ES-I3 (cell line): ENCODE measurements around the gene UBE2E1.
"Not testable (repeated sequence)": the region's sequence is repeated elsewhere in the genome, so short reads cannot be mapped to it uniquely, and the experiment has no call there.

Experiments used
- H3K36me3 ChIP-seq: 2 replicates; pipeline ENCODE4 v1.6.1; 2013; ENCODE audit warnings: mild to moderate bottlenecking, low read length, control low read depth, moderate library complexity; ENCODE audit not compliant: insufficient read depth
- H3K4me1 ChIP-seq: 2 replicates; pipeline ENCODE4 v1.6.1; 2013; ENCODE audit warnings: mild to moderate bottlenecking, control low read depth, low read length; ENCODE audit not compliant: insufficient read depth
- H3K9ac ChIP-seq: 2 replicates; pipeline ENCODE4 v1.6.1; 2013; ENCODE audit warnings: low read depth, mild to moderate bottlenecking, low read length, moderate library complexity
- H3K9me3 ChIP-seq: 2 replicates; pipeline ENCODE4 v1.6.1; 2013; ENCODE audit warnings: mild to moderate bottlenecking, low read length, moderate library complexity; ENCODE audit not compliant: control insufficient read depth, insufficient read depth

Gene UBE2E1

GRCh38 chr3:23911397-23911796, 105.6 kb downstream of the UBE2E1 start:
- Histone ChIP-seq H3K9me3 (no peaks in the 10 kb centered on the region), H3K9ac (no peak overlapping the region), H3K36me3 (peaks cover 3% of the 10 kb centered on the region; the same call in 1 of the 2 replicates), H3K4me1 (peaks cover 7% of the 10 kb centered on the region)

GRCh38 chr3:23912335-23912734, 106.6 kb downstream of the UBE2E1 start:
- not testable (repeated sequence) for H3K9me3 ChIP-seq, H3K36me3 ChIP-seq, H3K9ac ChIP-seq, H3K4me1 ChIP-seq

GRCh38 chr3:23913182-23913581, 107.4 kb downstream of the UBE2E1 start:
- no peak overlapping the region for H3K9ac ChIP-seq
- peaks cover 7% of the 10 kb centered on the region for H3K4me1 ChIP-seq
- no peaks in the 10 kb centered on the region for H3K9me3 ChIP-seq
- peaks cover 10% of the 10 kb centered on the region for H3K36me3 ChIP-seq

DNA sequence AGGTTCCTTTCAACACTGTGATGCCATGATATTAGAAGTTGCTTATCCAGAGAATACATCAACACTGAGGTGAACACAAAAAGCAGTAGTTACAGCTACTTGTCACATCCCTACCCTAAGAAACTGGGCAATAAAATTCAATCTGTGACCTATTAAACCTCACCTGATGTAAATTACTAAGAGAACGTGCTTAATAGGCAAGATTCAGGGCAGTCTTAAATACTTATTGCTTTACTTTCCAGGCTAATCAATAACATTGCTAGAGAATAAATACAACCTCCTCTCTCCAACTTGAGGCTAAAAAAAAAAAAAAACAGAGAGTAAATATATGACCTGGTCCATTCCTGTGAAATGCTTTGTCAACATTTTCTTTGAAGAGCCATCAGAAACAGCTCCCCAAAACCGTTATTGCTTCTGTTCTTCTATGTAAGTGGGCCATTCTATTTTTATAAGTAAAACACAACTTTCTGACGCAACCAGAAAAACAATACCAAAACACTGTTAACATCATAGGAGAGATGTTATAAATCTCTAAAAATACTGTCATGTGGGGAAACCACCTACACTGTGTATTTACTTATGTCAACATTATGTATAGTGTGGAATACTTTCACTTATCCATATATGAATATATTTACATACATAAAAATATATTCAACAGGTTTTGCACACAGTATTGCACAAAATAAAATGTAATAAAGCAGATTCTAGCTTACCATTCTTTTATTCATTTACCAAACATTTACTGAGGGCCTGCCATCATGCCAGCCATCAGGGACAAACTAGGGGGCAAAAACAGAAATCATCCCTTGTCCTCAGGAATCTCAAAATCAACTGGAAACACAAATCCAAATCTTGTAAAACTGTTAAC, 108.4 kb downstream of the UBE2E1 start:
- H3K4me1 ChIP-seq = peaks cover 7% of the 10 kb centered on the region
- no peak overlapping the region for H3K9ac ChIP-seq
- H3K9me3 ChIP-seq = no peaks in the 10 kb centered on the region
- H3K36me3 ChIP-seq = peaks cover 16% of the 10 kb centered on the region

GRCh38 chr3:23915537-23916108, 109.9 kb downstream of the UBE2E1 start:
- H3K9ac ChIP-seq = peak overlapping the region; percentile 85
- H3K4me1 ChIP-seq = peaks cover 7% of the 10 kb centered on the region
- H3K36me3 ChIP-seq = peaks cover 22% of the 10 kb centered on the region
- H3K9me3 ChIP-seq = no peaks in the 10 kb centered on the region

DNA sequence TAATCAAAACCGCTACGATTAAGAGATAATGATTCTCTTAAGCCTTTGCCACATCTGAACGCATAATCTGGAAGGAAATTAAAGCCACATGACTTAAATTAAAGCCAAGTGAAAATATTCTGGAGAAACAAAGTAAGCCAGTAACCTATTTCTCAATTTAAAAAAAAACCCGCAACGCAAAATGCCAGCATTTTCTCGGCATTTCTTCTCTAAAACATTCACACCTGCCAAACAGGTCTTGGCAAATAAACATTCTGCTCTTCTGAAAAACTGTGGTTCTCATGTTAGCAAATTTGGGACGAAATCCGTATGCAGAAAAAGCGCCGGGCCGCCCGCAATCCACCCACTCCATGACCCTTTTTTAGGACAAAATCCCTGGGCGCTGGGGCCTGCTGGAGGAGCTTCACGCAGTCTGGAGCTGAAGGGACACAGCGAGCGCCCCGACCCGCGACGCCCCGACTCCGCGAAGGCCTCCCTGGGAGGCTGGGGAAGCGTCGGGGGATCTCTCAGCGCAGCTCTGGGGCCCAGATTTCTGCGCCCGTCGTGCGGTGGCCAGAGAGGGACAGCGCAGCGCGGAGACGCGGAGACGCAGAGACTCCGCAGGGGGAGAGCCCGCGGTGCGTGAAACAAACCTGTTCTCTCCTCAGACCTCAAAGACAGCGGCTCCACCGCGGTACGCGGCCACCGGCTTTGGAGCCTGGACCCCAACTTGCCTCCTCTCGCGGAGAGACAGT, 110.6 kb downstream of the UBE2E1 start:
- Histone ChIP-seq H3K9me3 (no peaks in the 10 kb centered on the region), H3K36me3 (peaks cover 22% of the 10 kb centered on the region)

GRCh38 chr3:23916886-23917678, 111.3 kb downstream of the UBE2E1 start, which contains the start of the genes NKIRAS1 and RPL15:
TSS of gene NKIRAS1 (minus strand) at chr3:23916990. CDS start at chr3:23910904, 6,086 bp downstream.
TSS of gene RPL15 (plus strand) at chr3:23917132. CDS start at chr3:23917860, 728 bp downstream.
- peaks cover 7% of the 10 kb centered on the region for H3K4me1 ChIP-seq
- no peaks in the 10 kb centered on the region for H3K9me3 ChIP-seq
- H3K36me3 ChIP-seq = peaks cover 22% of the 10 kb centered on the region
- peak within 1 kb of the TSS; percentile 85 for H3K9ac ChIP-seq

More for the DNA sequence above, 110.6 kb downstream of the UBE2E1 start:
- Histone ChIP-seq H3K9ac (peak overlapping the region; percentile 85), H3K4me1 (peaks cover 7% of the 10 kb centered on the region)

DNA sequence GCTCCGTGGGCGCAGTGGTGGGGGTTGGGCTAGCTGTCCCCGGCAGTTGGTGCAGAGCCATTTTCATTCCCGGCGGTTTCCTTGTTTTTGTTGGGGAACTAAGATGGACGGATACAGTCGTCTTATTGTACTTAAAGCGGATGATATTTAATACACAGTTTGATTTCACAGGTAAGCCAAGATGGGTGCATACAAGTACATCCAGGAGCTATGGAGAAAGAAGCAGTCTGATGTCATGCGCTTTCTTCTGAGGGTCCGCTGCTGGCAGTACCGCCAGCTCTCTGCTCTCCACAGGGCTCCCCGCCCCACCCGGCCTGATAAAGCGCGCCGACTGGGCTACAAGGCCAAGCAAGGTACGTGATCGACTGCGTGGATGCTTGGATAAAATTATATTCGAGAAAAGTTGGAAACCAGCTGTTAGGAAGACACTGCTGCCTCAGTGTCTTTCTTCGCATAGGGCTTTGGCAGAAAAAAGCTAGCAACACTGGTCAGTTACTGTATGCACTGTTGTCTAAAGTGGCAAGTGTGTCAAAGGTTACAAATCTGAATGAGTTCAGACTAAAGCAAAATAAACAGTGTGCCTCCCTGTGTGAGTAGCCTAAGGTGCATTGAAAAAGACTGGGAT, 112.0 kb downstream of the UBE2E1 start:
- peaks cover 22% of the 10 kb centered on the region for H3K36me3 ChIP-seq
- not testable (repeated sequence) for H3K9me3 ChIP-seq, H3K4me1 ChIP-seq
- peak overlapping the region; percentile 85 for H3K9ac ChIP-seq

GRCh38 chr3:23918331-23918730, 112.6 kb downstream of the UBE2E1 start:
- Histone ChIP-seq H3K36me3 (peaks cover 22% of the 10 kb centered on the region), H3K9ac (peak overlapping the region; percentile 85)
- not testable (repeated sequence) for H3K9me3 ChIP-seq, H3K4me1 ChIP-seq

GRCh38 chr3:23919628-23920027, 113.9 kb downstream of the UBE2E1 start:
- Histone ChIP-seq H3K9me3 (no peaks in the 10 kb centered on the region), H3K9ac (no peak overlapping the region), H3K4me1 (peaks cover 12% of the 10 kb centered on the region)

DNA sequence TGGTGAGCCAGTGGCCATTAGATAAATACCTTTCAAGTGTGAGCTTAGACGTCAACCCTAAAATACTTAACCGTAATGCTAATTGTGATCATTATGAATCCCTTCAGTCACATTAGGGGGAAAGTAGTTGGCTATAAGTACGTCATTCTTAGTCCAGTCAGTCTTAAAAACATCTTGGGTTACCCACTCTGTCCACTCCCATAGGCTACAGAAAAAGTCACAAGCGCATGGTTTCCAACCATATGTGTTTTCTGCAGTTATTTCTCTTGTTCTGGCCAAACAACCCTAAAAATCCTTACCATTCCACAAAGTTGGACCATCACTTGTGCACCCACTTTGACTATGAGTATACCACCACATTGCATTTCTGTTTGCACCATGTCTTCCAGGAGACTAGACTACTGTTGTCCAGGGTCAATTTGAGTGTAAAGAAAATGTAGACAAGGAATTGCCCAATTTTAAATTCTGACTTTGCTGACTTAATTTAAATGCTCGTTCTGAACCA, 114.4 kb downstream of the UBE2E1 start:
- Histone ChIP-seq H3K36me3 (peaks cover 22% of the 10 kb centered on the region), H3K4me1 (peaks cover 9% of the 10 kb centered on the region; the same call in 1 of the 2 replicates), H3K9ac (no peak overlapping the region), H3K9me3 (no peaks in the 10 kb centered on the region)

More at GRCh38 chr3:23919628-23920027, 113.9 kb downstream of the UBE2E1 start:
- H3K36me3 ChIP-seq = peaks cover 22% of the 10 kb centered on the region

DNA sequence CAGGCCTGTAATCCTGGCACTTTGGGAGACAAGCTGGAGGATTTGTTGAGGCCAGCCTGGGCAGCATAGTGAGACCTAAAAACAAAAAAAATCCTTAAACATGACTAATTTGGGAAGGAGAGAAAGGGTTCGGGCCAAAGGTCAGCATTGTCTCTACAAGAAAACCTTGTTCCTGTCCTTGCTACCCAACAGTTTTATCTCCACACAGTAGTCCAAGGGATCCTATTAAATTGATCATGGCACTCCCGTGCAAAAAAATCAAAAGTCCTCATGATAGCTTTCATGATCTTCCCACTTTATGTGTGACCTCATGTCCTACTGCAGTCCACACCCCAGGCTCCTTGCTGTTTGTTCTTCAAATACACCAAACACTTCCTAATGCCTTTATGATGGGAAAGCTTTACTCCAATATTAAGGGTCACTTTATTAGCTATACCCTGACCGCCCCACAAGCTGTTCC, 115.3 kb downstream of the UBE2E1 start:
- H3K9ac ChIP-seq = no peak overlapping the region
- H3K36me3 ChIP-seq = peaks cover 22% of the 10 kb centered on the region

DNA sequence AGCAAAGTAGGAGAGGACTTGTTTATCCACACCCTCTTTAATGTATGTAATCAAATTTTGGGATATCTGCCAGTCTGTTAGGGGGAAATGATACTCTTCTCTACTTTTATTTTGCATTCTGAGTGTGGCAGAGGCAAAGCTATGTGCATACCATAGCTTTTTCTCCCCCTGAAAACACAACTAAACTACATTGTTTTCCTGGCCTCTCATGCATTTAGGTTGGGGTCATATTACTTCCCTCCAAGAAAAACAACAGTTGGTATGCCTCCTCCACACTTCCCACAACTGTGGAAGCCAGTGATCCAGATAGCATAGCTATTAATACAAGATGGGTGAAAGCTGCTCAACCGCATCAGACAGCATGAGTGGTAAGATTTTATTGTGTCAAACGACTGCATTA, 118.0 kb downstream of the UBE2E1 start:
- H3K9me3 ChIP-seq = no peaks in the 10 kb centered on the region
- H3K4me1 ChIP-seq = 0 out of 2 replicates have a peak, but pooled peaks cover 5% of the 10 kb centered on the region
- H3K9ac ChIP-seq = no peak overlapping the region
- H3K36me3 ChIP-seq = peaks cover 9% of the 10 kb centered on the region

More for the DNA sequence above, 115.3 kb downstream of the UBE2E1 start:
- Histone ChIP-seq H3K9me3 (no peaks in the 10 kb centered on the region), H3K4me1 (peaks cover 5% of the 10 kb centered on the region; the same call in 1 of the 2 replicates)
